ENCODE measurements around the gene EFNA5.

The EFNA5 gene

DNA sequence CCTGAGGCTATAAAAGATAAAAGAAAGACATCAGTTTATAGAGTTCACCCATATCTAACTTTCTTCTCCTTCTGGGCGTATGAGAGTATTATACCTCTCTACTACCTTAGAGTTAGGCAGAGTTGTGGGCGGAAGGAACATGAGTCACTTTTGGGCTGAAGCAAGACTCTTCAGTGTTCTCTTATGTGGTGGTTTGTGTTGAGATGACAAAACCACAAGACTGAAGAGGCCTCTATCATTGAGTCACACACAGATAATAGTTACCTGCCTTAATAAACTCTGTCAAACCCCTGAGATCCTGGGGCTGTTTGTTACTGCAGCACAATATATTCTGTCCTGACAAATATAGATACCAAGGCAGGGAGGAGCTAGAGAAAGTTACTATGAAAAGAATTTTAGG, 184.2 kb downstream of the EFNA5 start:
- no peak overlapping the region for H3K4me3 ChIP-seq (replicated peaks; ENCODE audit: low read depth, low read length)
- TF ChIP-seq, protein P1, sequence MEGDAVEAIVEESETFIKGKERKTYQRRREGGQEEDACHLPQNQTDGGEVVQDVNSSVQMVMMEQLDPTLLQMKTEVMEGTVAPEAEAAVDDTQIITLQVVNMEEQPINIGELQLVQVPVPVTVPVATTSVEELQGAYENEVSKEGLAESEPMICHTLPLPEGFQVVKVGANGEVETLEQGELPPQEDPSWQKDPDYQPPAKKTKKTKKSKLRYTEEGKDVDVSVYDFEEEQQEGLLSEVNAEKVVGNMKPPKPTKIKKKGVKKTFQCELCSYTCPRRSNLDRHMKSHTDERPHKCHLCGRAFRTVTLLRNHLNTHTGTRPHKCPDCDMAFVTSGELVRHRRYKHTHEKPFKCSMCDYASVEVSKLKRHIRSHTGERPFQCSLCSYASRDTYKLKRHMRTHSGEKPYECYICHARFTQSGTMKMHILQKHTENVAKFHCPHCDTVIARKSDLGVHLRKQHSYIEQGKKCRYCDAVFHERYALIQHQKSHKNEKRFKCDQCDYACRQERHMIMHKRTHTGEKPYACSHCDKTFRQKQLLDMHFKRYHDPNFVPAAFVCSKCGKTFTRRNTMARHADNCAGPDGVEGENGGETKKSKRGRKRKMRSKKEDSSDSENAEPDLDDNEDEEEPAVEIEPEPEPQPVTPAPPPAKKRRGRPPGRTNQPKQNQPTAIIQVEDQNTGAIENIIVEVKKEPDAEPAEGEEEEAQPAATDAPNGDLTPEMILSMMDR (IDR thresholded peaks at IDR 0.05; ENCODE audit: low read depth, low read length, missing control alignments): no peak
- no peak for DNase-seq (ENCODE audit: extremely low read depth, low read depth)

DNA sequence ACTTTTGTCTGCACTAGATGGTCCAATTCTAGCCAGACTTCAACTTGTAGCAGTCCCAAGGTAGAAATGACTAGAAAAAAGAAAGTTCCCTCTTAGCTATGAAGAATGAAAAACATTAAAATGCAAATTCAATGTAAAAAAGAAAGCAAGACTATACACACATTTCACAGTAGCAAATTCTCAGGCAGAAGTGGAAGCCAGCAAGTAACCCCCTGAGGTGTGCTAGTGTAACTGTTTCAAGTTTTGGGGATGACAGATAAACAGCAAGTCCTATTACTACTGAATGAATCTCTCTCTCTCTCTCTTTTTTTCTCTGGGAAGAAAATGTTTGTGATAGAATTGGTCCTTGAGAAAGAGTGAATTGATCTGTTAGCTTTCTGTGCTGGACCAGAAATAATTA, 185.6 kb downstream of the EFNA5 start:
- DNase-seq (ENCODE audit: extremely low read depth, low read depth): no peak
- TF ChIP-seq, protein P1 (IDR thresholded peaks at IDR 0.05; ENCODE audit: low read depth, low read length, missing control alignments): no peak
- no peak overlapping the region for H3K4me3 ChIP-seq (replicated peaks; ENCODE audit: low read depth, low read length)

DNA sequence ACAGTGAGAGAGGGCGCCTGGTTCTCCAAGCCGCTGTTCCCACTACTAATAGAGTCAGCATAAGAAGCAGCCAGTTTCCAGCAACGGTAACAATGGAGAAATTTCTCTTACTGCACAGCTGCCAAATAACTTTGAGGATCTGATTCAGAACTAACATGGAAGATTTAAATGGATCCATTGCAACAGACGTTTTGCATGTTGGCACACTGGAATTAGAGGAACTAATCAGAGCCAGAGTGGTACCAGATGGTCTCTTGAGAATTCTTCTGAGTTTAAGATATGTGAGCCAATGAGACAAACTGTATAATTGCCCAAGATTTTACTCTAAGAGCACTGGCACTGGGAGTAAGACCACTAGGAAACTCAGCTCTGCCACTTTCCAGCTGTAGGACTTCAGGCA, 186.5 kb downstream of the EFNA5 start:
- no peak overlapping the region for H3K4me3 ChIP-seq (replicated peaks; ENCODE audit: low read depth, low read length)
- TF ChIP-seq, protein P1 (IDR thresholded peaks at IDR 0.05; ENCODE audit: low read depth, low read length, missing control alignments): no peak
- DNase-seq (ENCODE audit: extremely low read depth, low read depth): no peak

DNA sequence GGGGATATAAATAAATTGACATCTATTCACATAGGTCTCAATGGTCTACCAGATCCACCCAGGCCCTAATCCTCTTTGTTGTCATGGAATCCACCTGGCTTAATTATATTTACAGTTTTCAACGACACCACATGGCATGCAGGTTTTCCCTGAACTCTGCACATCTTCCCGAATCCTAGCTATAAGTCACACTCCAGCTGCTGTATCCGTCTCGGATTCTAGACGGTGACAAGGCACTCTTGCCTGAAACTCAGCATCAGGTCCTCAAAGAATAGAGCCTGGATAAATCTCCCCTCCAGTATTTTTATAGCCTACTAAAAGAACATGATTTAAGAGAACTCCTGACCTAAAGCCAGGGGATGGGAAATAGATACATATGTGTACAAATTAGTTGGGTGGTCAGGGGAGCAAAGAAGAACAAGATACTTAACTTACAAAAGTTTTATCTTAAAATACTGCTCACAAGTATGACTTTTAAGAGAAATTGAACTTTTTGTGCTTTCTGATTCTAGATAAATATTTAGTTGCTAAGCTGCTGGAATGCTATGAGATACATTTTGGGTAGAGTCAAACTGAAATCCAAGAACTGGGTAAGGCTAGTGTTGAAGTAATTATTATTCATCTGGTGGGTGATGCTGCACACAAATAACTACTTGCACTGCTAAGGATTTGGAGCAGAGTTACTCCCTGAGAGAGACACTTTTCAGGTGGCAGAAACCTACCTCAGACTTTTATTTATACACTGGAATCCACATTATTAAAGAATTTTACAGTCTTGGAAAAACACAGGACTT, 187.3 kb downstream of the EFNA5 start:
- no peak for DNase-seq (ENCODE audit: extremely low read depth, low read depth)
- TF ChIP-seq, protein P1 (IDR thresholded peaks at IDR 0.05; ENCODE audit: low read depth, low read length, missing control alignments): no peak

DNA sequence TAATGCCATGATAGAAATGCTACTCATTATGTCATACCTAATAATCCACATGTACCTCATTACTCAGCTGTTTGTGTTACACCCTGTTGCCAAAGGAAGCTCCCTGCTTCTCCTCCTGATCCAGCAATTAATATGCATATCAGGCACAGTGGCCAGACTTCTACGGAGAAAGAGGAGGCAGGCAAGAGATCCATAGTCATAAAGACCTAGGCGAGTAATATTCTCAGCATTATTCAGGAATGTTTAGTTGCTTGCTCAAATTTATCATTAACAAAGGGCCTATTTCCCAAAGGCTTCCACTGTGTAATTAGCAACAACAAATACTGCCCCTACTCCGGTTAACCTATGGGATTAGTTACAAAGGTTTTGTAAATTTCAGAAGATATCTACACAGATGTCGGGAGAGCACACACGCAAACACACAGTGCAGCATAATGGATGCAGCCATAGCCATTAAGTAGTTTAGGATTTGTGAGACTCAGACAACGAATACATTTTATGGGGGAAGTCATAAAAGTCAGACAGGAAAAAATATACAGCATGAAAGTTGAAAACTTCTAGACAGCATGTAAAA, 192.6 kb downstream of the EFNA5 start:
- TF ChIP-seq, protein P1 (IDR thresholded peaks at IDR 0.05; ENCODE audit: low read depth, low read length, missing control alignments): no peak
- no peak for DNase-seq (ENCODE audit: extremely low read depth, low read depth)

More for the DNA sequence above, 187.3 kb downstream of the EFNA5 start:
- H3K4me3 ChIP-seq (replicated peaks; ENCODE audit: low read depth, low read length): no peak overlapping the region

DNA sequence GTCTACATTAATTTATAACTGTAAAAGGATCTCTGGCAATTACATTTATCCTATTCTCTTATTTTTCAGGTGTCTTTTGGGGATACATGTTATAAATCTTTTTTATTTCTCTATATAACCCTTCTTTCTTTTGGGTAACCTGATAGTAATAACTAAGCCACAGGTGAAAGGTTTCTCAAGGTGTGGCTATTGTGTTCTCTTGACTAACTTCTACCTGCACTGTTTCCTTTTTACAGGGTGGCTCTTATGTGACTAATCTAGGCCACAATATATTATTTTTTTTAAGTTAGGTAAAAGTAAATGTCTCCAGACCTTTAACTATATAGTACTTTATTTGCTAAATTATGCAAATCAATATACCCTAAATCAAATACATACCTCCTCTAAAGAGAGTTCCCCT, 193.2 kb downstream of the EFNA5 start:
- no peak overlapping the region for H3K4me3 ChIP-seq (replicated peaks; ENCODE audit: low read depth, low read length)
- TF ChIP-seq, protein P1 (IDR thresholded peaks at IDR 0.05; ENCODE audit: low read depth, low read length, missing control alignments): no peak
- DNase-seq (ENCODE audit: extremely low read depth, low read depth): no peak

More for the DNA sequence above, 192.6 kb downstream of the EFNA5 start:
- H3K4me3 ChIP-seq (replicated peaks; ENCODE audit: low read depth, low read length): no peak overlapping the region
